GM21447 (cell line): ENCODE data around the gene EIF3F.
"Not testable (repeated sequence)": the region's sequence is repeated elsewhere in the genome, so short reads cannot be mapped to it uniquely, and the experiment has no call there.

ENCODE experiments used
- ATAC-seq: cut with Tn5 transposase; IDR thresholded peaks from one replicate; pipeline ENCODE4 v1.9.1; 2021; ENCODE audit not compliant: unreplicated experiment

The EIF3F gene

DNA sequence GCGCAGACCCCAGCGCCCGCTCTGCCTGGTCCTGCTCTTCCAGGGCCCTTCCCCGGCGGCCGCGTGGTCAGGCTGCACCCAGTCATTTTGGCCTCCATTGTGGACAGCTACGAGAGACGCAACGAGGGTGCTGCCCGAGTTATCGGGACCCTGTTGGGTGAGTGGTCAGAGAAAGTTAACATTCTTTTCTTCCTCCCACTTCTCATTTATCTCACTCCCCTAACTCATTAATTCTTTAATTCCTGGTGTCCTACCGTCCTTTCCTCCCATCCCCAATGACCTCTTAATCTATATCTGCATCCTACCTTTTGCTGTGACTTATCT is 385 bp downstream of the EIF3F start:
- ATAC-seq, result not testable (repeated sequence)

DNA sequence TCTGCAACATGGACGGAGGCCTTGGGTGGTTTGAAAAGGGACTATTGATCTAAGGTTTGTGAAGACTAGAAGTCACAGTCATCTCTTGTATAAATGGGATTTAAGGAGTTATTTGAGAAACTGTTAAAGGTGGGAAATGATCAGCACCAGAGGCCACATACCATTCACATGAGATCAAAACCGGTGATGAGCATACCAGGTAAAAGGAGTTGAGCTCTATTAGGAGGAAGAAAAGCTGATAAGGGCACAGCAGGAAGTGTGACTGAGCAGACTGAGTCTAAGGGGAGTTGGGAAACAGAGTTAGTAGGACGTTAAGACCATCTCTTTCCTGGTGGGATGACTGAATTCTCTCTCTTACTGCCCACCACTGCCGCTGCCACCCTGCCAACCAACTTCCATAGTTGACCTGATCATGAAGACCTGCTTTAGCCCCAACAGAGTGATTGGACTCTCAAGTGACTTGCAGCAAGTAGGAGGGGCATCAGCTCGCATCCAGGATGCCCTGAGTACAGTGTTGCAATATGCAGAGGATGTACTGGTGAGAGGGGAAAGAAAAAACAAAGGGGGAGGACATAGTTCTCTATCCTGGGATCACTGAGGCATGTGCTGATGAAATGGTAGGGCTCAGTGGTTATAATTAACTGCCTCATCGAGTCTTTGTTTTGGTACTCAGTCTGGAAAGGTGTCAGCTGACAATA is 7.6 kb downstream of the EIF3F start:
- no peak for ATAC-seq

DNA sequence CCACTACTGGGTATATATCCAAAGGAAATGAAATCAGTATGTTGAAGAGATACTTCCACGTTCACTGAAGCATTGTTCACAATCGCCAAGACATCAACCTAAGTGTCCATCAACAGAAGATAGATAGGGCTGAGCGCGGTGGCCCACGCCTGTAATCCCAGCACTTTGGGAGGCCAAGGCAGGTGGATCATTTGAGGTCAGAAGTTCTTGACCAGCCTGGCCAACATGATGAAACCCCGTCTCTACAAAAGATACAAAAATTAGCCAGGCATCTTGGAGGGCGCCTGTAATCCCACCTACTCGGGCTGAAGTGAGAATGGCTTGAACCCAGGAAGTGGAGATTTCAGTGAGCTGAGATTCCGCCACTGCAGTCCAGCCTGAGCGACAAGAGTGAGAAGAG is 12.7 kb downstream of the EIF3F start:
- no peak for ATAC-seq

DNA sequence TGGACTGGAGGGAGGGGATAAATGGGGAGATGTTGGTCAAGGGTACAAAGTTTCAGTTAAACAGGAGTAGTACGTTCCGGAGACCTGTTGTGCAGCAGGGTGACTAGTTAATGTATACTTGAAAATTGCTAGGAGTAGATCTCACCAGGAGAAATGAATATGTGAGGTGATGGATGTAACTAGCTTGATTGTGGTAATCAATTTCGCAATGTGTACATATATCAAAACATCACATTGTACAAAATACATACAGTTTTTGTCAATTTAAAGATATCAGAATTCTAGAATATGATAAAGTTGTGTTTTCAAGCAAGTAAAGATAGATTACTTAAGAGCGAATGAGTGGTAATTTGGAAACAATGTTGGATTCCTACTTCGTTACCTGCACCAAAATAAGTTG is 13.3 kb downstream of the EIF3F start:
- no peak for ATAC-seq

DNA sequence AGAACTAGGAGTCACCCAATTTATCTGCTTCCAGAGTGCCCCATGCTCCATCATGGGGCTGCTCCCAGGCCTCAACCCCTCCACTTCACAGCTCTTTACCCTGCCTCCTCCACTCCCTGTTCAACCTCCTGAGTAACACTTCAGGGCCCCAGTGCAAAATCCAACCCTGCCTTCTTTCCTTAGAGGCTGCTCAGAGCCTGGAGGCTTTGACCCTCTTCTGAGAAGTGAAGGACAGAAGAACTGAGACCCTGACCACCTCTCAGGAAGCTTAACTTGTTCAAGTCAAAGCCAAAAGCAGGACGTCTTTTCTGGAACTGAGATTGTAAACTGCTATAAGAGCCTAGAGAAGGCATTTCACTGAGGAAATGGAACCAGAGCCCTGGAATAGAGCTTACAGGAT is 15.5 kb downstream of the EIF3F start:
- no peak for ATAC-seq

DNA sequence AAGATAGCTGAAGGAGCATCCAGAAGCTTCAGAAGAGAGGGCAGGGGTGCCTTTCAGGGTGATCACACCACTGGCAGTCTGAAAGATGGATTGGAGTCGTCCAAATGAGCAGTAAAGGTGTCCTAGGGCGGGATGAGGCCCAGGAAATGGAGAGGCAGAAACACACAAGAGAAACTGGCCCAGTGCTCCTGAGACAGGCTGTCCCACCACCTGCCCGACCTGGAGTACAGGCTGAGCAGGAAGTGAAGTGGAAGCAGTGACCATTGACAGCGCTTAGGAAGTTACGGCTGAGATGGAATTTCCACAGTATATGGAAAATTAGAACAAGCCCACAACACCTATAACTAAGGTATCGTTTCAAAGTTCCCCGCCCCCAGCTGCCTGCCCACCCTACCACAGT is 16.1 kb downstream of the EIF3F start:
- no peak for ATAC-seq

DNA sequence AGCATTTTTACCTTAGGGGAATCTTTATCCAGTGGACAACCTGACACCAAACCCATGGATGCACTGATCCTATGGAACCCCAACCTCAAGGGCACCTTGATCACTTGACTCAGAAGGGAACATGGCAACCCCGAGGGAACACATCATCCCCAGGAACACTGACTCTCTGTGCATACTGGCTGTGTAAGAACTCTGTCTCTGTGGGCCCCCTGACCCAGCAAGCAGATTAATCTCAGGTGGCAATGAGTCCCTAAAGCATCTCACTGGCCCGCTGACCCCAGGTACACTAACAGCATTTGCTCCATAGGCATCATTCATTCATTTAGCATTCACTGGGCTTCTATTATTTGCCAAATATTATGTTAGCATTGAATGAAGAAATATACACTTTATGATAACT is 16.9 kb downstream of the EIF3F start:
- no peak for ATAC-seq

DNA sequence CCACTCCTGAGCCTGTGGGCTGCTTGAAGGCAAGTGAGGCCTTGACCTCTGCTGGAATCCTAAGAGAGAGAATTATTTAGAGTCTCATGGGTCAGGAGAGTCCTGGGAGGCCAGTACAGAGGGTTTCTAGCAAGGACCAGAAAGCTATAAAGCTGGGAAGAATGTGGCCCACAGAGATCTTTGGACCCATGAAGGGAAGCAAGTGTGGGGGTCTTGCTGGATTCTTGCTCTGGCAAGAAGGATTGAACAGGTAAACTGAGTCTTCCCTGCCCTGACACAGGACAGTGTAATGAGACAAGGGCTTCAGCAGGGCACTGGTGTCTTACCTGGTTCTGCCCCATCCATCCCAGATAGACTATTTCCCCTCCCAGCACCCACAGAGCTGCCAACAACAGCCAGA is 18.4 kb downstream of the EIF3F start:
- ATAC-seq, result no peak

DNA sequence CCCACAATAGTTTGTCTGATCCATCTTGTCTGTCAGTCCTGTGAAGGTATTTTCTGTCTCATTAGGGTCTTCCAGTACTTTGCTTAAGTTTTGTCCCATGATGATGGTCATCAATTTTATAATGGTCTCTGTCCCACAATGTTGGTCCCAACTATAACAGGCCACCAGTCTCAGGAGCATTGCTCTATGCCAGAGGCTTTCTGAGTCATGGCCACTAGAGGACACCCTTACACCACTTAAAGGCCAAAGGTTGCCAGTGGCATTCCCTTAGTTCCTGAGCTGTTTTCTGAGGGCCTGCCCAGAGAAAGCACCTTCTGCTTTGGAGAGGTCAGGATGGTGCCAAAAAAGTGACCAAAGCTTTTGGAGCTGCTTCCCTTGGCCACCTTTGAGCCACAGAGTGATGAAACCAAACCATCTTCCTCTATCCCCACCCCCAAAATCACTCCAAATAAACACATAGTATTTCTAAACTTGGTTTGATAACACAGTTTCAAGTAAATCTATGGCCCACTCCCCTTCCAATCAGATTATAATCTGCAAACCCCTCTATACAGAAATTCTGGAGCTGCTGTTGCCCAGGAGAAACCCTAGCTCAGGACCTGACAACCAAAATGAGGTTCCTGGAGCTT is 19.3 kb downstream of the EIF3F start:
- ATAC-seq, result peak; percentile 67

DNA sequence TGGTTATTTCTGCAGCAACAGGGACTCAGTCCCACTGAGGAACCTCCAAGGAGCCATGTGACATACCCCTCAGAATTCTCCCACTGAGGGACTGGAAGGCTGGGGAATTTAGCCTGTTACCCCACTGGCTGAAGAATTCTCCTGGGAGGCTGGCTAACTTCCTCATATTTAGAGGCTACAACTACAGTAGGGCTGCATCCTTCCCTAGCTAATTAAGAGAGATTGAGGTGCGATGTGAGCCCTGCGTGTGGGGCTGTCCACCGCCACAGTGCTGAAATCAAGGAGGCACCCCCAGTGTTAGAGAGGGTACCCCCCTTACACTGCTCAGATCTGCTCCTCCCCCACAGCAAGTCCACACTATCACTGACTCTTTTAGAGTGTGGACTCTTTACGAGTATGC is 21.1 kb downstream of the EIF3F start:
- ATAC-seq, result no peak

DNA sequence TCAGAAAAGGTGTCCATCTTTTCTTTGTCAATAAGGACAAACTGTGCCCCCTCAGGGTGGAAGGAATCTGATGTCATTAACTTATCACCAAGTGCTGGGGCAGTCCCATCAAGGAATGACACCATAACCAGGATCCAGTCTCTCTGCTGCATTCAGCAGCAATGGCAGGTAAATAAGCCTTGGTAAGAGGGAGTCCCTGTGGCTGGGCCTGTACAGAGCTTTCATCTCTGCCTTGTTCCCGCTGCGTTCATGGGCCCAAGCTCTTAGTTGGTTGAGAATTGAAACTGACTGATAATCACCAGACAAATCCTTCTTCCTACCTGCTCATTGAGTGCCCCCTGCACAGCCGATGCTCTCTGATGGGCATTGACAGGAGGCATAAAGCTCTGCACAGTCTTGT is 22.7 kb downstream of the EIF3F start:
- no peak for ATAC-seq

DNA sequence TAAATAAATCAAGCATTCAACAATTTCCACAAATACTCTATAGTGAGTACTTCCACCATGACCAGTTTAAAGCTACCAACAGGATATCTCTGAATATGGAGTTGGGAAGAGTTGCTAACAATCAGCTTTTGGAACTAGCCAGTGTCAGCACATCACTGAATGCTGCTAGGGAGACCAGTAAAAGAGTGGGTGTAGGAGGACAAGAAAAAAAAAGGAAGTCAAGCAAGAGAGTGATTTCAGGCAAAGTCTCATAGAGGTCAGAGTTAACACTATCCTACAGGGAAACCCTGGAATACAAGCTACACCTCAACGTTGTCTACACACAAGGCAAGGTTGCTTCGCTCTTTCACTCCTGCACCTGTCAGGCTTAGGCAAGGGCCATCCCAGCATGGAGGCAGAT is 24.2 kb downstream of the EIF3F start:
- ATAC-seq, result no peak

DNA sequence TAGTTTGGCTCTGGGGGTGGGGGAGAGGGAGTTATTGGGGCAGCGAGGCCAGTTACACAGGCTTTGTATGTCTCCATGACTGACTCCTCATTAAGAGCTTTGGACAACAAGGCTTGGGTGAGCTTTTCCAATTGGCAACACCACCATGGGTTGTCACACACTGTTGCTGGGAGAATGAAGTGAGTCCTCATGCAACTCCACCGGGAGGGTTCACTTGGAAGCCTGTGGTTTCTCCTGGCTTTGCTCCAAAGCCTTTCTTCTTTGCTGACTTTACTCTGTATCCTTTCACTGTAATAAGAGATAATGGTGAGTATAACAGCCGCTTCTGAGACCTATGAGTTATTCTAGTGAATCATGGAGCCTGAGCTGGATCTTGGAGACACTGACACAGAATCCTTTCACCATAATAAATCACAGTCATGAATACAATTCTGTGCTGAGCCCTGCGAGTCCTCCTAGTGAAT is 24.9 kb downstream of the EIF3F start:
- no peak for ATAC-seq

DNA sequence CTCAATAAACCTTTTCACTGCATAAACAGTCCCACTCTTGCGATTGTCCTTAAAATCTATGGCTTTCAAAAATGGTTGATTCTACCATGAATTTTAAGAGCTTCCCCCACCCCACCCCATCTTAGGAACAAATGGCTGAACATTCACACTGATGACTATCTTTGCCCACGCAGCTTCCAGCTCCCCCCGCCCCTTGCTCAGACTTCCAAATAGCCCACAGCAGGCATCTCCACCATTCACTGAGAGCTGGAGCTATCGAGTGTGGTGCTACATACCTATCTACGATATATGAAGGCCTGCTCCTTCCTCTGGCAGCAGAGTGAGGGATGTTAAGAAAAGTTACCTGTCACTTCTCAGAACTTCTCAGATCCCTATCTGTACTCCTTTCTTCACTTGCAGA is 26.7 kb downstream of the EIF3F start:
- no peak for ATAC-seq

DNA sequence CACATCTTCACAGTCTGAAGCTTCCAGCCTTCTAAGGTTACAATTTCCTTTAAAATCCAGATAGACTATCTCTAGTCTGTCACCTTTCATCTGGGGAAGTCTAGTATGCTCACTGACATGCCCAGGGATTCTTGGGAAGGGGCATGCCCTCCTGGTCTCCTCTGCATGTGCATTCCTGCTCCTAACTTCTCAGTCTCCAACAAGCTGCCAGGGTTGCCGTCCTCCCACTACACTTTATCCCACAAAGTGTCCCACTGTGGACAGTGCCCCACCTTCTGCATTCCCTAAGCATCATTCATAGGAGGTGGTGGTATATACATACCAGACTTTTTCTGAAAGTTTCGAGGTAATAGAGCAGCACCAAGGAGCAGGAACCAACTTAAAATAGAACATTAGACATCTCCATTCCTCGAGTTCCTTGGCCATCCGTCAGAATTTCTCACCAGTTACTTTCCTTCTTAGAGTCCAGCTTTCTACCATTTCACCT is 28.7 kb downstream of the EIF3F start:
- no peak for ATAC-seq

DNA sequence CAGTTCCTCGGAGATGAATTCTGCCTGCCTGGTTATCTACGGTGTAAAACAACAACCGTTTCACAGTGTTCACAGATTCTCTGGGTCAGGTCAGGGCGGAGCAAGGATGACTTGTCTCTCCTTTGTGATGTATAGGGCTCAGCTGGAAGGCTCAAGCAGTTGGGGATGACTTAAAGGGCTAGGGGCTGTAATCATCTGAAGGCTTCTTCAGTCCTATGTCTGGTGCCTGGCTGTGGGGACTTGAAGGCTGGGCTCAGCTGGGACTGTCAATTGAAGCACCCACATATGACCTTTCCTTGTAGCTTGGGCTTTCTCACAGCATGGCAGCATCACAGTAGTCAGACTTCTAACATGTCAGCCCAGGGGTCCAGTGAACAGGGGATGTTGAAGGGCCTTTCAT is 29.3 kb downstream of the EIF3F start:
- ATAC-seq, result no peak

DNA sequence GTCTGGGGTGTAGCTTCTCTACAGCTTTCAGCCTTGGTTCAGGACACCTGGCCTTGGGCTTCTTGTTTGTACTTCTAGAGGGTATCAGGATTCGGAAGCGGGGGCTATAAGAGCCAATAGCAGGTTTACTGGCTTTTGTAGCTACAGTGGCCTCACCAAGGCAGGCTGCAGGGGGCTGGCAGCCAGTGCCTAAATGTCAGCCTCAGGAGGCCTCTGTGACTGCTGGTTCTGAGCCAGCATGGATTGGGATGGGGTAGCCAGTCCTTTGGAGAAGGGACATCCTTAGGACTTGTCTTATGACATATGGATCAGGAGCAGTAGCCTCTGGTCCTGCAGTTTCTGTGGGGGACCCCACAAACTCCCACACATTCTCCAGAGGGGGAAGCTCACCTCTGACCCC is 29.9 kb downstream of the EIF3F start:
- no peak for ATAC-seq

DNA sequence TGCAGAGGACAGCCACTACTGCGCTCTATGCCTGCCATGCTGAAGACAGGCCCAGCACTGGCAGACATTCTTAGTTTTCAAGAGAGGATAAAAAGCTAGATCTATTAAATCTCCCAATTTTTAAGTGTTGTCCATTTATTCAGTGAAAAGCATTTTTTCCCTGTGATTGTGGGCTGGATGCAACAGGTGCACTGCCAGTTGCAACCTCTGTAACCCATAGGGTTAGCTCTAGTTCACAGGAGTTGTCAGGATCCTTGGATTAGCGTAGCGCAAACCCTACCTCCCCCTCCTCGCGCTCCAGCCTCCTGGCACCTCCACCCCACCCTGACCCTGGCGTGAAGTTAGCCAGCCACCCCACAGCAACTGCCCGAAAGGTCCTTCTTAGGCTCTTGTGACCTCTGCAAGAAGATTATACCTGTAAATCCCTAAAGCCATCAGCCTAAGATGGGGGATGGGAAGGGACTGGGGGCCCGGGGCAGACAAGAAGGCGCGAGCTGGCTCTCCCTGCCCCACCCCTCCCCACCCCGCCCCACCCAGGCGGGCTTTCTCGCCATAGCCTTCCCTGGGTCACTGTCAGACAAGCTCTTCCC is 30.9 kb downstream of the EIF3F start:
- no peak for ATAC-seq

DNA sequence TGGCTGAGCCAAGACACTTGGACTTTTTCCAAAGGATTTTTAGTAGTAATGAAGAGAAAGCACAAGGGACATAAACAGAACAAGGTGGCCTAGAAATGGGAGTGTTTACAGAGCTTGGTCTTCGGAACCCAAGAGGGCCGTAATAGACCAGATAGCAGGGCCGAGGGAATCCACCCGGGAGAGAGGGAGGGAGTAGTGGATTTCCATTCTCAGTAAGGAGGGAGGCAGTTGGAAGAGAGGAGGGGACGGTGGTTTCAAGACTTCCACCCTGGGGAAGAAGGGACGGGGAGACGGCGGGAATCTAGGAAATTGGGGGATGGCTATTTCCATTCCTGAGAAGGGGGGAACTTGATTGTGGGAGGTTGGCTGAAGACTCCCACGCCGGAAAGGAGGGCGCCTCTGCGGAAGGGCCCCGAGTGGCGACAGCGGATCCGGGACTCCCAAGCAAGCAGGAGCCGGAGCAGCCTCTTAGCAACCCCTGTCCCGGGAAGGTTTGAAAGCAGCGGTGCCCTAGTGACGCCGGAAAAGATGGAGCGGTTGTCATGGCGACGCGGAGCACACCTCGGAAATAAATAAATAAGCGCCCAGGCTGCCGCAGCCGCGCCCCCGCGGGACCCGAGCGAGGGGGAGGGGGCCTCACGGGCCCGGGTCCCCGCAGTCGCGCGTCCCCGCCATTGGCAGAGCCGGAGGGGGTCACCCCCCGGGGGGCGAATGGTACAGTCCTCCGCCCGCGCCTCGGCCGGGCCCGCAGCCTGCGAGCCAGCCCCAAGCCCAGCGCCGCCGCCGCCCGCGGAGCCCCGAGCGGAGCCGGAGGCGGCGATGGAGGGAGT is 31.6 kb downstream of the EIF3F start:
- no peak for ATAC-seq

DNA sequence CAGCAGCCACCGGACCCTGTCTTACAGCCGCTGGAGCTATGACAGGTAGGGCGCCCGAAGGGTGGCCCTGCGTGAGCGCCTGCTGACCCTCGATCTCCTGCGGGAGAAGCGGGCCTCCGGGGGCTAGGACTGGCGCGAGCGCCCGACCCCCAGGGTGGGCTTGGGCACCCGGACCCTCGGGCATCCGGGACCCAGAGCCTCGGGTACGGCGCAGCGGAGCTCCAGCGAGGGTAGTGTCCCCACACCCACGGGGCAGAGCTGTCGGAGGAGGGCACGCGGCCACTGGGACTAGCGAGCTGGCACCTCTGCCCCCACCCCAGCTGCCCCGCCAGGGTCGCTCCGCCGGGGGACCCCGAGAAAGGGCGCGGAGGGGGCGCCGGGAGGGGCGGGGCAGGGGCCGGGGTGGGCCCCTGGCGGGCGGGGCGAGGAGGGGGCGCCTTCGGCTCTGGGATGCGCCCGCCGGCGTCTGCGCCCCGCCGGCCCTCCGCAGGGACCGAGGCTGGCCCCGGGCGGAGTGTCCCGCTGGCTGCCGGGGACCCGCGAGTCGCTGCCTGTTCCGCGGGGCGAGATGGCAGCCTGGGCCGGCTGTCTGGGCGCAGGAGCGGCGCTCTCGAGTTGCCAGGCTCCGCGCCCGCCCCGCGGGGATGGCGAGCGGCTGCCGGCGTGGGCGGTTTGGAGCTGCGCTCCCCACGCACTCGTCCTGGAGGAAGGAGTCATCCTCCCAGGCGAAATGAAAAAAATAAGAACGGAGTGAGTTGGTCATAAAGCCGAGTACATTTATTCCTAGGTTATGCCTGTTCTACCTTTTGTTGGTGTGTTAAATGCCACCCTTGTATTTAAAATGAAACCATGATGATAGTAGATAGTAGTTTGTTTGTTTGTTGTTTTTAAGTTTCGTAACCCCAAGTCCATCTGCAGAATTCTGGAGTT is 32.4 kb downstream of the EIF3F start:
- ATAC-seq, result no peak

DNA sequence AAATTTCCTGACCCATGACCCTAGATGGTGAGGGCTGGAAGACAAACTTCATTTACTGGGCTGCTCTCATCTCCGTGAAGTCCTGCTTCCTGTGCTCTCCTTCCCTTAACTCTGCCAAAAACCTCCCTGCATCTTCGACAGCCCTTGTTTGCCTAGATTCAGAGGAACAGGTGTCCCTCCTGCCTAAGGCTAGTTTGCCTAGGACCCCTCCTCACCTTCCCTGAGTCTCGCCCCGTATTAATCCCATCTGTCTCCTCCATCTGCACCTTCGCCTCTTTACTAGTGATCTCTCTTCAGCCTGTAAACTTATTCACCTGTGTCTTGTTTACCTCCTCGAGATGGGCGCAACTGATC is 33.1 kb downstream of the EIF3F start:
- ATAC-seq, result no peak
